HT1080 (cell line): Measurements from ENCODE around the gene MMRN1. TPM values are rescaled to one million over a fixed set of nuclear protein-coding genes. Genes with fewer than 3 reads are reported as not detected.

ENCODE experiments used
- DNase-seq: peaks from one replicate; pipeline ENCODE4 v3.0.0-alpha.2; 2015; ENCODE audit warnings: low read depth
- total RNA-seq: library from RNA; depleted of rRNA; stranded (reverse); fragments of >200 nt; shearing (Covaris generic); gene quantifications from 2 replicates; pipeline ENCODE4 v1.2.3, GENCODE V29; 2014

MMRN1 gene
- total RNA-seq, 1 experiment from 2014 or later: not detected

GRCh38 chr4:89913623-89914022 lies 19.0 kb downstream of the MMRN1 start:
- no peak for DNase-seq

- no peak for DNase-seq
Observed at GRCh38 chr4:89914609-89915550, 20.2 kb downstream of the MMRN1 start.

- no peak for DNase-seq
Observed at GRCh38 chr4:89915937-89916336, 21.3 kb downstream of the MMRN1 start.

GRCh38 chr4:89922848-89923416 lies 28.3 kb downstream of the MMRN1 start:
- DNase-seq: no peak

- DNase-seq: no peak
Observed at GRCh38 chr4:89928838-89929237, 34.2 kb downstream of the MMRN1 start.

GRCh38 chr4:89929425-89930159 lies 34.9 kb downstream of the MMRN1 start:
- peak; percentile 29 for DNase-seq

- DNase-seq: no peak
Observed at GRCh38 chr4:89939546-89939945, 44.9 kb downstream of the MMRN1 start.

- DNase-seq: no peak
Observed at GRCh38 chr4:89939994-89940393, 45.3 kb downstream of the MMRN1 start.

- no peak for DNase-seq
Observed at GRCh38 chr4:89942811-89943210, 48.2 kb downstream of the MMRN1 start.

- DNase-seq: no peak
Observed at GRCh38 chr4:89949782-89950387, 55.2 kb downstream of the MMRN1 start.

GRCh38 chr4:89952458-89952857 lies 57.8 kb downstream of the MMRN1 start:
- DNase-seq: no peak

- no peak for DNase-seq
Observed at GRCh38 chr4:89954906-89955695, 60.4 kb downstream of the MMRN1 start.

- no peak for DNase-seq
Observed at GRCh38 chr4:89957046-89957926, 62.6 kb downstream of the MMRN1 start.

- no peak for DNase-seq
Observed at GRCh38 chr4:89981789-89982334, 87.2 kb downstream of the MMRN1 start.

- DNase-seq: no peak
Observed at GRCh38 chr4:89988268-89988667, 93.6 kb downstream of the MMRN1 start.

GRCh38 chr4:89992744-89993143 lies 98.1 kb downstream of the MMRN1 start:
- no peak for DNase-seq

- peak; percentile 32 for DNase-seq
Observed at GRCh38 chr4:89994176-89994873, 99.7 kb downstream of the MMRN1 start.

- DNase-seq: no peak
Observed at GRCh38 chr4:89995006-89995405, 100.4 kb downstream of the MMRN1 start.

GRCh38 chr4:89995814-89996213 lies 101.2 kb downstream of the MMRN1 start:
- DNase-seq: no peak
